ENCODE measurements around the gene MEN1. TPM values are rescaled to one million over a fixed set of nuclear protein-coding genes. Genes with fewer than 3 reads are reported as not detected.

MEN1 gene
- total RNA-seq, 1 experiment from 2014 or later: 54.5 TPM

DNA sequence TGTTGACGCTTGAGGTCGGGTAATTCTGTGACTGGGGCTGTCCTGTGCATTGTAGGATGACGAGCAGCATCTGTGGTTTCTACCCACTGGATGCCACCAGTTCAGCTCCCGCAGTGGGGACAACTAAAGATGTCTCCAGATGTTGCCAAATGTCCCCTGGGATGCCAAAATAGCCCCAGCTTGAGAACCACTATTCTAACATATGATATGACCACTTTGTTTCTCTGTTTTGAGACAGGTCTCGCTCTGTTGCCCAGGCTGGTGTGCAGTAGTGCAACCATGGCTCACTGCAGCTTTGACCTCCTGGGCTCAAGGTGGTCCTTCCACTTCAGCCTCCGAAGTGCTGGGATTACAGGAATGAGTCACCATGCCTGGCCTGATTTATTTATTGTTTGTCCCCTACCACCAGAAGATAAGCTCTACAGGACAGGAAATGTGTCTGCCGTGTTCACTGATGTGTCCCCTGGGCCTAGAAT lies 4.4 kb upstream of the MEN1 start:
- in situ Hi-C loops (cut with HindIII; ENCODE audit: low pct_unique_long_range_greater_than_20kb, low sequenced_read_pairs) (no loop called here), intact Hi-C loops (cut with micrococcal nuclease; ENCODE audit: unreplicated experiment) (no loop called here)
- Histone ChIP-seq H3K4me1 (ENCODE audit: control insufficient read depth, insufficient read depth, low read length) (no peaks in the 10 kb centered on the region; the same call in 1 of the 2 replicates), H3K27ac (ENCODE audit: low read length) (no peak overlapping the region), H3K27me3 (ENCODE audit: control insufficient read depth, insufficient read depth, low read length) (no peaks in the 10 kb centered on the region), H3K36me3 (ENCODE audit: control insufficient read depth, insufficient read depth, low read length) (no peaks in the 10 kb centered on the region), H3K9me3 (ENCODE audit: control insufficient read depth, insufficient read depth, low read depth, low read length) (no peaks in the 10 kb centered on the region), H3K4me3 (ENCODE audit: low read depth in 2 of 2, low read length in 2 of 2) (no peak overlapping the region)
- CTCF ChIA-PET: interaction anchor here (0.5 kb wide), 1 partner anchor 35 kb away, joined by 5 read pairs; no protein-coding TSS in a partner anchor
- ATAC-seq: no peak
- POLR2A ChIA-PET: no interaction called here
- no TSS peak for BruUV-seq (replicated peaks)
- no peak for DNase-seq (ENCODE audit: low read depth, low spot score)
- TF ChIP-seq, protein P1, sequence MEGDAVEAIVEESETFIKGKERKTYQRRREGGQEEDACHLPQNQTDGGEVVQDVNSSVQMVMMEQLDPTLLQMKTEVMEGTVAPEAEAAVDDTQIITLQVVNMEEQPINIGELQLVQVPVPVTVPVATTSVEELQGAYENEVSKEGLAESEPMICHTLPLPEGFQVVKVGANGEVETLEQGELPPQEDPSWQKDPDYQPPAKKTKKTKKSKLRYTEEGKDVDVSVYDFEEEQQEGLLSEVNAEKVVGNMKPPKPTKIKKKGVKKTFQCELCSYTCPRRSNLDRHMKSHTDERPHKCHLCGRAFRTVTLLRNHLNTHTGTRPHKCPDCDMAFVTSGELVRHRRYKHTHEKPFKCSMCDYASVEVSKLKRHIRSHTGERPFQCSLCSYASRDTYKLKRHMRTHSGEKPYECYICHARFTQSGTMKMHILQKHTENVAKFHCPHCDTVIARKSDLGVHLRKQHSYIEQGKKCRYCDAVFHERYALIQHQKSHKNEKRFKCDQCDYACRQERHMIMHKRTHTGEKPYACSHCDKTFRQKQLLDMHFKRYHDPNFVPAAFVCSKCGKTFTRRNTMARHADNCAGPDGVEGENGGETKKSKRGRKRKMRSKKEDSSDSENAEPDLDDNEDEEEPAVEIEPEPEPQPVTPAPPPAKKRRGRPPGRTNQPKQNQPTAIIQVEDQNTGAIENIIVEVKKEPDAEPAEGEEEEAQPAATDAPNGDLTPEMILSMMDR (IDR thresholded peaks at IDR 0.05): no peak
- TF ChIP-seq TCF7L2 (IDR thresholded peaks at IDR 0.05; ENCODE audit: low read depth, low read length): no peak
- no peak for TF ChIP-seq POLR2AphosphoS5 (IDR thresholded peaks at IDR 0.05; ENCODE audit: low read depth, low read length)
- TF ChIP-seq SIN3A (IDR thresholded peaks at IDR 0.05; ENCODE audit: borderline replicate concordance, insufficient read depth, low read depth, low read length): no peak
- TF ChIP-seq, protein P2, sequence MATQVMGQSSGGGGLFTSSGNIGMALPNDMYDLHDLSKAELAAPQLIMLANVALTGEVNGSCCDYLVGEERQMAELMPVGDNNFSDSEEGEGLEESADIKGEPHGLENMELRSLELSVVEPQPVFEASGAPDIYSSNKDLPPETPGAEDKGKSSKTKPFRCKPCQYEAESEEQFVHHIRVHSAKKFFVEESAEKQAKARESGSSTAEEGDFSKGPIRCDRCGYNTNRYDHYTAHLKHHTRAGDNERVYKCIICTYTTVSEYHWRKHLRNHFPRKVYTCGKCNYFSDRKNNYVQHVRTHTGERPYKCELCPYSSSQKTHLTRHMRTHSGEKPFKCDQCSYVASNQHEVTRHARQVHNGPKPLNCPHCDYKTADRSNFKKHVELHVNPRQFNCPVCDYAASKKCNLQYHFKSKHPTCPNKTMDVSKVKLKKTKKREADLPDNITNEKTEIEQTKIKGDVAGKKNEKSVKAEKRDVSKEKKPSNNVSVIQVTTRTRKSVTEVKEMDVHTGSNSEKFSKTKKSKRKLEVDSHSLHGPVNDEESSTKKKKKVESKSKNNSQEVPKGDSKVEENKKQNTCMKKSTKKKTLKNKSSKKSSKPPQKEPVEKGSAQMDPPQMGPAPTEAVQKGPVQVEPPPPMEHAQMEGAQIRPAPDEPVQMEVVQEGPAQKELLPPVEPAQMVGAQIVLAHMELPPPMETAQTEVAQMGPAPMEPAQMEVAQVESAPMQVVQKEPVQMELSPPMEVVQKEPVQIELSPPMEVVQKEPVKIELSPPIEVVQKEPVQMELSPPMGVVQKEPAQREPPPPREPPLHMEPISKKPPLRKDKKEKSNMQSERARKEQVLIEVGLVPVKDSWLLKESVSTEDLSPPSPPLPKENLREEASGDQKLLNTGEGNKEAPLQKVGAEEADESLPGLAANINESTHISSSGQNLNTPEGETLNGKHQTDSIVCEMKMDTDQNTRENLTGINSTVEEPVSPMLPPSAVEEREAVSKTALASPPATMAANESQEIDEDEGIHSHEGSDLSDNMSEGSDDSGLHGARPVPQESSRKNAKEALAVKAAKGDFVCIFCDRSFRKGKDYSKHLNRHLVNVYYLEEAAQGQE (IDR thresholded peaks at IDR 0.05; ENCODE audit: insufficient read depth in 1 of 2, low read depth in 2 of 2, low read length in 1 of 2): no peak

DNA sequence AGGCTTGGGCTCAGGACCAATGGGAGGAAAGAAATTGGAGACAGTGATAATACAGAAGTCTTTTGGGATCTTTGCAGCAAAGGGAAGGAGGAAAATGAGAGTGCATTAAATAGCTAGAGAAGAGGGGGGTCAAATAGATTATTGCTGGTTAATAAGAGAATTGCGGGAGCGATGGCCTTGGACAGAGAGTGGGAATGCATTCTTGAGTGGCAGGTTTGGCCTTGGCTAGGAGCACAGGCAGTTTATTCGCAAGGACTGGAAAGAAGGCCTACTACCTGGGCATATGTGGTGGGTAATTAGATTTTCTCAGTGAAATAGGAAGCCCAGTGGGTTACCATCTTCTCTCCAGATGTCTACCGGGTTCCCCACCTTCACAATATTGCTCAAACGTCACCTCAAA lies 3.5 kb upstream of the MEN1 start:
- in situ Hi-C loops (cut with HindIII; ENCODE audit: low pct_unique_long_range_greater_than_20kb, low sequenced_read_pairs) (no loop called here), intact Hi-C loops (cut with micrococcal nuclease; ENCODE audit: unreplicated experiment) (no loop called here)
- ChIA-PET POLR2A (interaction anchor here (0.7 kb wide), 1 partner anchor 12 kb away, joined by 18 read pairs; no protein-coding TSS in a partner anchor), CTCF (no interaction called here)
- H3K27me3 ChIP-seq (ENCODE audit: control insufficient read depth, insufficient read depth, low read length): no peaks in the 10 kb centered on the region
- no peaks in the 10 kb centered on the region for H3K9me3 ChIP-seq (ENCODE audit: control insufficient read depth, insufficient read depth, low read depth, low read length)
- ATAC-seq (no peak), DNase-seq (ENCODE audit: low read depth, low spot score) (no peak)
- no peaks in the 10 kb centered on the region for H3K36me3 ChIP-seq (ENCODE audit: control insufficient read depth, insufficient read depth, low read length)
- TF ChIP-seq TCF7L2 (IDR thresholded peaks at IDR 0.05; ENCODE audit: low read depth, low read length) (no peak), SIN3A (IDR thresholded peaks at IDR 0.05; ENCODE audit: borderline replicate concordance, insufficient read depth, low read depth, low read length) (no peak), POLR2AphosphoS5 (IDR thresholded peaks at IDR 0.05; ENCODE audit: low read depth, low read length) (no peak)
- TF ChIP-seq, protein P2 (IDR thresholded peaks at IDR 0.05; ENCODE audit: insufficient read depth in 1 of 2, low read depth in 2 of 2, low read length in 1 of 2): no peak
- TF ChIP-seq, protein P1 (IDR thresholded peaks at IDR 0.05): no peak
- no peak overlapping the region for H3K27ac ChIP-seq (ENCODE audit: low read length)
- no TSS peak for BruUV-seq (replicated peaks)
- H3K4me1 ChIP-seq (ENCODE audit: control insufficient read depth, insufficient read depth, low read length): peaks cover 5% of the 10 kb centered on the region; the same call in 1 of the 2 replicates
- H3K4me3 ChIP-seq (ENCODE audit: low read depth in 2 of 2, low read length in 2 of 2): no peak overlapping the region

All from Panc1 (cell line).